BLaER1 (cell line): Measurements from ENCODE around the gene CPLX1.
"Not testable (repeated sequence)": the region's sequence is repeated elsewhere in the genome, so short reads cannot be mapped to it uniquely, and the experiment has no call there.

Experiments used
- H3K27ac ChIP-seq: shearing (Covaris generic); formaldehyde crosslinking; 2 replicates; pipeline ENCODE4 v1.8.1; 2022
- H3K27me3 ChIP-seq: shearing (Covaris generic); formaldehyde crosslinking; 2 replicates; pipeline ENCODE4 v1.8.1; 2022
- H3K36me3 ChIP-seq: shearing (Covaris generic); formaldehyde crosslinking; 2 replicates; pipeline ENCODE4 v1.8.1; 2022
- H3K4me1 ChIP-seq: shearing (Covaris generic); formaldehyde crosslinking; 2 replicates; pipeline ENCODE4 v1.8.1; 2022
- H3K4me2 ChIP-seq: shearing (Covaris generic); formaldehyde crosslinking; 2 replicates; pipeline ENCODE4 v1.8.1; 2022
- H3K4me3 ChIP-seq: shearing (Covaris generic); formaldehyde crosslinking; 2 replicates; pipeline ENCODE4 v1.8.1; 2022
- H3K9ac ChIP-seq: shearing (Covaris generic); formaldehyde crosslinking; 2 replicates; pipeline ENCODE4 v1.8.1; 2022
- H3K9me3 ChIP-seq: shearing (Covaris generic); formaldehyde crosslinking; 2 replicates; pipeline ENCODE4 v1.8.1; 2022
- H4K20me1 ChIP-seq: shearing (Covaris generic); formaldehyde crosslinking; 2 replicates; pipeline ENCODE4 v1.8.1; 2022
- Cebpa-rat ChIP-seq: shearing (Covaris generic); IDR thresholded peaks from 2 replicates; pipeline ENCODE4 v1.8.1; 2022

The CPLX1 gene

GRCh38 chr4:813900-814299, 12.0 kb downstream of the CPLX1 start:
- Histone ChIP-seq H3K4me3 (no peak overlapping the region), H3K4me1 (peaks cover 3% of the 10 kb centered on the region; the same call in 1 of the 2 replicates), H3K36me3 (no peaks in the 10 kb centered on the region), H3K9me3 (no peaks in the 10 kb centered on the region), H3K27me3 (no peaks in the 10 kb centered on the region), H3K4me2 (no peak overlapping the region), H3K9ac (no peak overlapping the region), H4K20me1 (no peaks in the 10 kb centered on the region), H3K27ac (no peak overlapping the region)
- no peak for TF ChIP-seq Cebpa-rat

GRCh38 chr4:808860-809570, 16.9 kb downstream of the CPLX1 start:
- Histone ChIP-seq H3K36me3 (no peaks in the 10 kb centered on the region), H3K27me3 (no peaks in the 10 kb centered on the region), H3K4me2 (no peak overlapping the region), H3K9ac (no peak overlapping the region), H3K4me3 (no peak overlapping the region), H3K4me1 (peaks cover 10% of the 10 kb centered on the region), H4K20me1 (no peaks in the 10 kb centered on the region), H3K9me3 (peaks cover 29% of the 10 kb centered on the region), H3K27ac (no peak overlapping the region)
- TF ChIP-seq Cebpa-rat, result no peak

- Histone ChIP-seq H3K4me1 (peaks cover 10% of the 10 kb centered on the region), H4K20me1 (no peaks in the 10 kb centered on the region), H3K4me2 (no peak overlapping the region), H3K9me3 (peaks cover 34% of the 10 kb centered on the region), H3K36me3 (no peaks in the 10 kb centered on the region), H3K9ac (no peak overlapping the region), H3K27me3 (no peaks in the 10 kb centered on the region), H3K27ac (no peak overlapping the region), H3K4me3 (no peak overlapping the region)
- TF ChIP-seq Cebpa-rat, result no peak
These were observed 18.1 kb downstream of the CPLX1 start for GRCh38 chr4:807792-808191.

- H3K9me3 ChIP-seq, result peaks cover 40% of the 10 kb centered on the region
- H4K20me1 ChIP-seq, H3K36me3 ChIP-seq, H3K4me2 ChIP-seq, H3K27me3 ChIP-seq, H3K4me1 ChIP-seq, H3K9ac ChIP-seq, H3K4me3 ChIP-seq, H3K27ac ChIP-seq: not testable (repeated sequence)
These were observed 18.9 kb downstream of the CPLX1 start for GRCh38 chr4:806979-807378.

GRCh38 chr4:804804-805203, 21.1 kb downstream of the CPLX1 start:
- TF ChIP-seq Cebpa-rat, result no peak
- Histone ChIP-seq H3K9me3 (peaks cover 52% of the 10 kb centered on the region), H3K4me3 (no peak overlapping the region)

GRCh38 chr4:803884-804283, 22.0 kb downstream of the CPLX1 start:
- no peak for TF ChIP-seq Cebpa-rat
- Histone ChIP-seq H3K36me3 (no peaks in the 10 kb centered on the region), H3K27ac (no peak overlapping the region), H3K9ac (no peak overlapping the region), H3K27me3 (no peaks in the 10 kb centered on the region), H3K9me3 (peaks cover 52% of the 10 kb centered on the region), H3K4me2 (no peak overlapping the region), H3K4me3 (no peak overlapping the region), H3K4me1 (peaks cover 10% of the 10 kb centered on the region), H4K20me1 (no peaks in the 10 kb centered on the region)

More at GRCh38 chr4:804804-805203, 21.1 kb downstream of the CPLX1 start:
- no peak overlapping the region for H3K9ac ChIP-seq
- no peak overlapping the region for H3K4me2 ChIP-seq
- H3K4me1 ChIP-seq, result peaks cover 10% of the 10 kb centered on the region
- no peak overlapping the region for H3K27ac ChIP-seq
- no peaks in the 10 kb centered on the region for H4K20me1 ChIP-seq
- no peaks in the 10 kb centered on the region for H3K36me3 ChIP-seq
- H3K27me3 ChIP-seq, result no peaks in the 10 kb centered on the region

- no peak overlapping the region for H3K27ac ChIP-seq
- no peaks in the 10 kb centered on the region for H4K20me1 ChIP-seq
- H3K4me3 ChIP-seq, result no peak overlapping the region
- peaks cover 9% of the 10 kb centered on the region for H3K4me1 ChIP-seq
- no peaks in the 10 kb centered on the region for H3K27me3 ChIP-seq
- H3K4me2 ChIP-seq, result no peak overlapping the region
- no peak for TF ChIP-seq Cebpa-rat
- H3K9ac ChIP-seq, result no peak overlapping the region
- H3K36me3 ChIP-seq, result no peaks in the 10 kb centered on the region
- H3K9me3 ChIP-seq, result peaks cover 49% of the 10 kb centered on the region
These were observed 24.3 kb downstream of the CPLX1 start for GRCh38 chr4:801436-802124.

- Histone ChIP-seq H3K27me3 (peaks cover 26% of the 10 kb centered on the region), H3K4me3 (no peak overlapping the region), H3K9me3 (peaks cover 13% of the 10 kb centered on the region), H3K27ac (no peak overlapping the region), H3K9ac (no peak overlapping the region), H3K36me3 (no peaks in the 10 kb centered on the region), H3K4me2 (peak overlapping the region; percentile 42), H3K4me1 (peaks cover 37% of the 10 kb centered on the region), H4K20me1 (no peaks in the 10 kb centered on the region; the same call in 1 of the 2 replicates)
- TF ChIP-seq Cebpa-rat, result no peak
These were observed 28.9 kb downstream of the CPLX1 start for GRCh38 chr4:797066-797465.

GRCh38 chr4:796206-796605, 29.7 kb downstream of the CPLX1 start:
- H3K4me1 ChIP-seq, result peaks cover 37% of the 10 kb centered on the region
- no peak for TF ChIP-seq Cebpa-rat
- H3K9ac ChIP-seq, result no peak overlapping the region
- H3K27ac ChIP-seq, result no peak overlapping the region
- H3K27me3 ChIP-seq, result peaks cover 35% of the 10 kb centered on the region
- H3K36me3 ChIP-seq, result no peaks in the 10 kb centered on the region
- H3K4me2 ChIP-seq, result no peak overlapping the region
- no peaks in the 10 kb centered on the region; the same call in 1 of the 2 replicates for H4K20me1 ChIP-seq
- H3K4me3 ChIP-seq, result no peak overlapping the region
- peaks cover 4% of the 10 kb centered on the region; the same call in 1 of the 2 replicates for H3K9me3 ChIP-seq

- H3K36me3 ChIP-seq, result no peaks in the 10 kb centered on the region
- H3K27ac ChIP-seq, result no peak overlapping the region
- no peak overlapping the region for H3K4me2 ChIP-seq
- H3K4me1 ChIP-seq, result peaks cover 37% of the 10 kb centered on the region
- H3K4me3 ChIP-seq, result no peak overlapping the region
- no peaks in the 10 kb centered on the region for H3K9me3 ChIP-seq
- no peak for TF ChIP-seq Cebpa-rat
- H3K9ac ChIP-seq, result no peak overlapping the region
- no peaks in the 10 kb centered on the region; the same call in 1 of the 2 replicates for H4K20me1 ChIP-seq
- peaks cover 35% of the 10 kb centered on the region for H3K27me3 ChIP-seq
These were observed 30.2 kb downstream of the CPLX1 start for GRCh38 chr4:795726-796119.
